Neutrophil (primary cell): Measurements from ENCODE around the gene SAMSN1.

Experiments used
- H3K27ac ChIP-seq: fragments of 200-600 bp; sonication (generic); 2 replicates; pipeline ENCODE4 v1.5.1; 2016; ENCODE audit warnings: mild to moderate bottlenecking, moderate library complexity
- H3K27me3 ChIP-seq: fragments of 200-600 bp; sonication (generic); 2 replicates; pipeline ENCODE4 v1.6.0; 2016; ENCODE audit warnings: mild to moderate bottlenecking
- H3K36me3 ChIP-seq: fragments of 200-600 bp; sonication (generic); 2 replicates; pipeline ENCODE4 v1.5.1; 2017
- H3K4me1 ChIP-seq, 2 experiments: fragments of 200-600 bp in 1 of 2; sonication (generic) in 1 of 2; 1 replicate in 1 of 2; 2 replicates in 1 of 2; pipeline versions ENCODE4 v1.5.1 to v1.6.1; 2013 to 2016; ENCODE audit warnings: low read depth in 1 of 2, low read length in 1 of 2, mild to moderate bottlenecking in 1 of 2, moderate library complexity in 1 of 2; ENCODE audit not compliant: control insufficient read depth in 1 of 2, insufficient read depth in 1 of 2
- H3K4me3 ChIP-seq, 2 experiments: fragments of 200-600 bp in 1 of 2; sonication (generic) in 1 of 2; 1 replicate in 1 of 2; 2 replicates in 1 of 2; pipeline ENCODE4 v1.5.1; 2013 to 2016; ENCODE audit warnings: low read depth in 1 of 2, low read length in 1 of 2, mild to moderate bottlenecking in 1 of 2, moderate library complexity in 1 of 2
- H3K9me3 ChIP-seq: fragments of 200-600 bp; sonication (generic); 2 replicates; pipeline ENCODE4 v1.5.1; 2016
- TF ChIP-seq, protein P1 (sequence below): fragments of 200-600 bp; sonication (generic); IDR thresholded peaks from 2 replicates; pipeline ENCODE4 v1.5.1; 2016; ENCODE audit warnings: antibody characterized with exemption

SAMSN1 gene

DNA sequence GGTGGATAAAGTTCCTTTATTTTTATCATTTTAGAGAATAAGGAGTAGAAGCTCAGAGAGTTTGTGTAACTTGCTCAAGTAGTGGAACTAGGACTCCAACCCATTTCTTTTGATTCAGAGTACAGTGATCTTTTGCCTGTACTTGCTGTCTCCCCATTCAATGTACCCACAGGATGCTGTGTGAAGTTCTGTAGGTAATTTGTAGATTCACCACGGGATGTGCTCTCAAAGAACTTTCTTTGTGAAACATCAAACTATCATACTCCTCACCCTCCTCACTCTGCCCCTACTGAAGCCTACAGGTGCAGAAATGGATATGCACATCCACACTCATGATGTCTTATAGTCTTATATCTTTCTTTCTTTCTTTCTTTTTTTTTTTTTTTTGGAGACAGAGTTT is 97.3 kb downstream of the SAMSN1 start:
- Histone ChIP-seq H3K9me3 (no peaks in the 10 kb centered on the region), H3K4me1 (no peaks in the 10 kb centered on the region), H3K4me3 (no peak overlapping the region), H3K27ac (no peak overlapping the region), H3K27me3 (no peaks in the 10 kb centered on the region), H3K36me3 (no peaks in the 10 kb centered on the region)
- TF ChIP-seq, protein P1, sequence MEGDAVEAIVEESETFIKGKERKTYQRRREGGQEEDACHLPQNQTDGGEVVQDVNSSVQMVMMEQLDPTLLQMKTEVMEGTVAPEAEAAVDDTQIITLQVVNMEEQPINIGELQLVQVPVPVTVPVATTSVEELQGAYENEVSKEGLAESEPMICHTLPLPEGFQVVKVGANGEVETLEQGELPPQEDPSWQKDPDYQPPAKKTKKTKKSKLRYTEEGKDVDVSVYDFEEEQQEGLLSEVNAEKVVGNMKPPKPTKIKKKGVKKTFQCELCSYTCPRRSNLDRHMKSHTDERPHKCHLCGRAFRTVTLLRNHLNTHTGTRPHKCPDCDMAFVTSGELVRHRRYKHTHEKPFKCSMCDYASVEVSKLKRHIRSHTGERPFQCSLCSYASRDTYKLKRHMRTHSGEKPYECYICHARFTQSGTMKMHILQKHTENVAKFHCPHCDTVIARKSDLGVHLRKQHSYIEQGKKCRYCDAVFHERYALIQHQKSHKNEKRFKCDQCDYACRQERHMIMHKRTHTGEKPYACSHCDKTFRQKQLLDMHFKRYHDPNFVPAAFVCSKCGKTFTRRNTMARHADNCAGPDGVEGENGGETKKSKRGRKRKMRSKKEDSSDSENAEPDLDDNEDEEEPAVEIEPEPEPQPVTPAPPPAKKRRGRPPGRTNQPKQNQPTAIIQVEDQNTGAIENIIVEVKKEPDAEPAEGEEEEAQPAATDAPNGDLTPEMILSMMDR, result no peak

DNA sequence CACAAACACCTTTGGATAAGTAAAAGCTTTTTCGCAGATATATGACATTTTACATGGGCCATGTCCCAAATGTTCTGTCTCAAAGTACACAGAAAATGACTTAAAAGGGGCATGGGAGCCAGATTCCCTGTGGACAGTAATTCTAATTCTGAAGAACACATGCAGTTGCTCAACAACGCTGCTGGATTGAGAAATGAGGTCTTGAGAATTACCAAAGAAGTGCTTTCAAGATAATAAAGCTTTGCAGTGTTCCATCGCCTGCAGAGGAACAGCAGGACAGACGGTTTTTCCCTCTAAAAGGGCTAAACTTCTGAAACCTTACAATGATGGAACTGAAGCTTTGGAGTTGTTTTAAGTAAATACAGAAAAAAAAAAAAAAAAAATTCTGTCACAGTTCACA is 107.9 kb downstream of the SAMSN1 start:
- H3K9me3 ChIP-seq, result no peaks in the 10 kb centered on the region
- peak overlapping the region in 1 of 2 experiments; percentile 20 for H3K4me3 ChIP-seq
- no peaks in the 10 kb centered on the region for H3K27me3 ChIP-seq
- peak overlapping the region; percentile 64 for H3K27ac ChIP-seq
- H3K4me1 ChIP-seq, result peaks cover 19 to 20% of the 10 kb centered on the region in 2 experiments
- no peaks in the 10 kb centered on the region for H3K36me3 ChIP-seq
- TF ChIP-seq, protein P1, result no peak

DNA sequence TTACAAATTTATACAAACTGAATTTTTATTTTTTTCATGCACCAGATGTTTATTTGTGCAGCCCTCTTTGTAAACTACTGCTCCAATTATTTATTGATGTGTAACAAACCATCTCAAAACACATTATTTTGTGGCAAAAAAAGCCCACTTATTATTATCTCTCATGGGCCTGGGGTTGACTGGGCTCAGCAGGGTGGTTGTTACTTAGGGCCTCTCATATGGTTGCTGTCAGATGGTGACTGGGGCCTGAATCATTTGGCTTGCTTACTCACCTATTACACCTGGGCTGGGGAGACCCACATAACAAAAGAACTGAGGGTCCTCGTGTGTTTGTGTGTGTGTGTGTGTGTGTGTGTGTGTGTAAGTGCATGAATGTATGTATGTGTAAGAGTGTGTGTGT is 110.7 kb downstream of the SAMSN1 start:
- Histone ChIP-seq H3K9me3 (no peaks in the 10 kb centered on the region), H3K4me3 (no peak overlapping the region), H3K4me1 (peaks cover 19 to 20% of the 10 kb centered on the region in 2 experiments), H3K27ac (no peak overlapping the region), H3K36me3 (no peaks in the 10 kb centered on the region), H3K27me3 (no peaks in the 10 kb centered on the region)
- TF ChIP-seq, protein P1, result no peak
